HG03439 (cell line): ENCODE results near the gene DMD.
"Not testable (repeated sequence)": the region's sequence is repeated elsewhere in the genome, so short reads cannot be mapped to it uniquely, and the experiment has no call there.

ENCODE experiments used
- ATAC-seq: cut with Tn5 transposase; IDR thresholded peaks from one replicate; pipeline ENCODE4 v1.9.1; 2021; ENCODE audit warnings: mild to moderate bottlenecking, moderate library complexity; ENCODE audit not compliant: unreplicated experiment

DMD gene

GRCh38 chrX:33211356-33212260, at the start of gene DMD:
Gene DMD (minus strand): TSS chrX:33211549. CDS start chrX:33211312, 237 bp downstream.
- ATAC-seq, result no peak

- ATAC-seq, result no peak
These were observed 41.0 kb upstream of the DMD start for GRCh38 chrX:33252306-33252825.

- ATAC-seq, result no peak
These were observed 7.5 kb upstream of the DMD start for GRCh38 chrX:33218819-33219218.

- no peak for ATAC-seq
These were observed 1.2 kb downstream of the DMD start for GRCh38 chrX:33210156-33210555.

GRCh38 chrX:33207056-33207455, 4.3 kb downstream of the DMD start:
- no peak for ATAC-seq

- ATAC-seq, result no peak
These were observed 6.0 kb downstream of the DMD start for GRCh38 chrX:33205321-33205720.

- ATAC-seq, result no peak
These were observed 6.5 kb downstream of the DMD start for GRCh38 chrX:33204889-33205288.

- ATAC-seq, result no peak
These were observed 12.6 kb downstream of the DMD start for GRCh38 chrX:33198561-33199279.

- ATAC-seq, result no peak
These were observed 15.7 kb downstream of the DMD start for GRCh38 chrX:33195698-33196097.

GRCh38 chrX:33194876-33195433, 16.4 kb downstream of the DMD start:
- no peak for ATAC-seq

- ATAC-seq, result no peak
These were observed 17.1 kb downstream of the DMD start for GRCh38 chrX:33194289-33194688.

GRCh38 chrX:33190016-33190415, 21.3 kb downstream of the DMD start:
- ATAC-seq, result no peak

GRCh38 chrX:33188881-33189280, 22.5 kb downstream of the DMD start:
- ATAC-seq, result no peak

- ATAC-seq, result no peak
These were observed 23.1 kb downstream of the DMD start for GRCh38 chrX:33188286-33188685.

- ATAC-seq, result not testable (repeated sequence)
These were observed 26.5 kb downstream of the DMD start for GRCh38 chrX:33184803-33185202.

GRCh38 chrX:33183361-33183760, 28.0 kb downstream of the DMD start:
- ATAC-seq, result no peak

GRCh38 chrX:33178690-33179089, 32.7 kb downstream of the DMD start:
- ATAC-seq, result no peak

GRCh38 chrX:33178218-33178617, 33.1 kb downstream of the DMD start:
- no peak for ATAC-seq

- no peak for ATAC-seq
These were observed 36.1 kb downstream of the DMD start for GRCh38 chrX:33175201-33175600.

GRCh38 chrX:33171041-33171440, 40.3 kb downstream of the DMD start:
- ATAC-seq, result no peak

- ATAC-seq, result no peak
These were observed 49.5 kb downstream of the DMD start for GRCh38 chrX:33161829-33162228.

- no peak for ATAC-seq
These were observed 51.1 kb downstream of the DMD start for GRCh38 chrX:33160273-33160672.
